Lower leg skin (tissue), 3 donors: Measurements from ENCODE around the gene HMGXB3.
"Not testable (repeated sequence)": the region's sequence is repeated elsewhere in the genome, so short reads cannot be mapped to it uniquely, and the experiment has no call there.

Experiments used
- CTCF ChIP-seq, 3 donors: fragments of 450-650 bp; IDR thresholded peaks; one replicate each; pipeline ENCODE4 v1.5.1; 2016; ENCODE audit warnings: antibody characterized with exemption in 3 of 3, mild to moderate bottlenecking in 3 of 3, moderate library complexity in 2 of 3
- POLR2A ChIP-seq, 2 donors: fragments of 450-650 bp; IDR thresholded peaks; one replicate each; pipeline ENCODE4 v1.6.1; 2016 to 2017; ENCODE audit warnings: antibody characterized with exemption in 2 of 2, mild to moderate bottlenecking in 1 of 2, moderate library complexity in 1 of 2

GRCh38 chr5:150028047-150028446 is 27.5 kb downstream of the HMGXB3 start:
- TF ChIP-seq POLR2A, CTCF (IDR thresholded peaks at IDR 0.05): not testable (repeated sequence)
